Measurements from ENCODE around the gene SNX17. TPM values are rescaled to one million over a fixed set of nuclear protein-coding genes. Genes with fewer than 3 reads are reported as not detected.

Gene SNX17
- 123 and 137 TPM in 2 replicates for polyA plus RNA-seq (2011; rRNA removed)
- 88.8 and 96.5 TPM in 2 replicates for polyA minus RNA-seq (2011; rRNA and poly(A)+ RNA removed)

GRCh38 chr2:27370026-27370815, at the start of gene SNX17, which contains the start of gene EIF2B4:
SNX17 (plus strand) TSS chr2:27370616; CDS start chr2:27370744, 128 bp downstream.
EIF2B4 (minus strand) TSS chr2:27370338; CDS start chr2:27370314, 24 bp downstream.
- POLR2A ChIA-PET = interaction anchor here (0.7 to 3.9 kb wide), 6 partner anchors 9 to 59 kb away, joined by 3 to 35 read pairs (median 6); partner anchors contain the start of genes GTF3C2, MPV17, NRBP1 and ZNF513
- CTCF ChIA-PET = interaction anchor here (0.7 to 3.8 kb wide), 5 partner anchors 9 to 313 kb away, joined by 3 to 10 read pairs (median 3); partner anchors contain the start of genes PPM1G and ZNF513

GRCh38 chr2:27320958-27321543, 49.4 kb upstream of the SNX17 start:
- POLR2A ChIA-PET = no interaction called here
- Histone ChIP-seq H3K27ac (ENCODE audit: low read depth, low read length) (peak overlapping the region; percentile 90), H3K9me3 (ENCODE audit: control insufficient read depth, insufficient read depth, low read length) (no peaks in the 10 kb centered on the region), H3K27me3 (ENCODE audit: control insufficient read depth, insufficient read depth, low read length) (no peaks in the 10 kb centered on the region), H3K4me3 (ENCODE audit: low read depth, low read length) (peak overlapping the region; percentile 11)
- peak; percentile 74 for TF ChIP-seq CTCF (IDR thresholded peaks at IDR 0.05; ENCODE audit: low read depth, low read length)
- CTCF ChIA-PET = interaction anchor here (0.5 to 3.4 kb wide), 5 partner anchors 12 to 309 kb away, joined by 3 to 18 read pairs (median 6); no protein-coding TSS in a partner anchor
- DNase-seq (ENCODE audit: low read depth, low spot score) = peak; percentile 96

More at GRCh38 chr2:27370026-27370815, at the start of gene SNX17, which contains the start of gene EIF2B4:
- peak within 1 kb of the TSS; percentile 84 for H3K27ac ChIP-seq (ENCODE audit: low read depth, low read length)
- peak; percentile 98 for DNase-seq (ENCODE audit: low read depth, low spot score)
- H3K4me3 ChIP-seq (ENCODE audit: low read depth, low read length) = peak within 1 kb of the TSS; percentile 96
- peak; percentile 77 for TF ChIP-seq CTCF (IDR thresholded peaks at IDR 0.05; ENCODE audit: low read depth, low read length)
- H3K9me3 ChIP-seq (ENCODE audit: control insufficient read depth, insufficient read depth, low read length) = no peaks in the 10 kb centered on the region; the same call in 1 of the 2 replicates
- no peaks in the 10 kb centered on the region for H3K27me3 ChIP-seq (ENCODE audit: control insufficient read depth, insufficient read depth, low read length)

- DNase-seq (ENCODE audit: low read depth, low spot score) = no peak
- CTCF ChIA-PET = interaction anchor here (1.5 to 3.4 kb wide), 2 partner anchors 19 to 35 kb away, joined by 5 to 18 read pairs; partner anchors contain the start of gene GTF3C2
- H3K27me3 ChIP-seq (ENCODE audit: control insufficient read depth, insufficient read depth, low read length) = no peaks in the 10 kb centered on the region
- no peak for TF ChIP-seq CTCF (IDR thresholded peaks at IDR 0.05; ENCODE audit: low read depth, low read length)
- POLR2A ChIA-PET = interaction anchor here (0.6 to 2.0 kb wide), 5 partner anchors 10 to 550 kb away, joined by 3 to 9 read pairs (median 3); partner anchors contain the start of gene GTF3C2
- no peaks in the 10 kb centered on the region for H3K9me3 ChIP-seq (ENCODE audit: control insufficient read depth, insufficient read depth, low read length)
- H3K4me3 ChIP-seq (ENCODE audit: low read depth, low read length) = peak overlapping the region; percentile 90
- peak overlapping the region; percentile 95 for H3K27ac ChIP-seq (ENCODE audit: low read depth, low read length)
Observed at GRCh38 chr2:27322301-27322765, 48.1 kb upstream of the SNX17 start.

GRCh38 chr2:27322766-27323595, 47.4 kb upstream of the SNX17 start, which contains the start of gene MPV17:
MPV17 (minus strand) TSS chr2:27323097; CDS start chr2:27322517, 580 bp downstream.
- Histone ChIP-seq H3K4me3 (ENCODE audit: low read depth, low read length) (peak within 1 kb of the TSS; percentile 90), H3K9me3 (ENCODE audit: control insufficient read depth, insufficient read depth, low read length) (no peaks in the 10 kb centered on the region), H3K27ac (ENCODE audit: low read depth, low read length) (peak within 1 kb of the TSS; percentile 95), H3K27me3 (ENCODE audit: control insufficient read depth, insufficient read depth, low read length) (no peaks in the 10 kb centered on the region)
- TF ChIP-seq CTCF (IDR thresholded peaks at IDR 0.05; ENCODE audit: low read depth, low read length) = no peak
- ChIA-PET CTCF (interaction anchor here (1.4 to 3.4 kb wide), 3 partner anchors 19 to 43 kb away, joined by 5 to 18 read pairs (median 5); partner anchors contain the start of gene GTF3C2), POLR2A (interaction anchor here (0.6 to 2.0 kb wide), 6 partner anchors 11 to 550 kb away, joined by 3 to 9 read pairs (median 3); partner anchors contain the start of genes GTF3C2 and PREB)
- DNase-seq (ENCODE audit: low read depth, low spot score) = peak; percentile 78
